HG02870 (cell line): Measurements from ENCODE around the gene EZR.

Experiments used
- ATAC-seq: cut with Tn5 transposase; IDR thresholded peaks from one replicate; pipeline ENCODE4 v1.9.1; 2021; ENCODE audit warnings: mild to moderate bottlenecking, moderate library complexity; ENCODE audit not compliant: unreplicated experiment

The EZR gene

DNA sequence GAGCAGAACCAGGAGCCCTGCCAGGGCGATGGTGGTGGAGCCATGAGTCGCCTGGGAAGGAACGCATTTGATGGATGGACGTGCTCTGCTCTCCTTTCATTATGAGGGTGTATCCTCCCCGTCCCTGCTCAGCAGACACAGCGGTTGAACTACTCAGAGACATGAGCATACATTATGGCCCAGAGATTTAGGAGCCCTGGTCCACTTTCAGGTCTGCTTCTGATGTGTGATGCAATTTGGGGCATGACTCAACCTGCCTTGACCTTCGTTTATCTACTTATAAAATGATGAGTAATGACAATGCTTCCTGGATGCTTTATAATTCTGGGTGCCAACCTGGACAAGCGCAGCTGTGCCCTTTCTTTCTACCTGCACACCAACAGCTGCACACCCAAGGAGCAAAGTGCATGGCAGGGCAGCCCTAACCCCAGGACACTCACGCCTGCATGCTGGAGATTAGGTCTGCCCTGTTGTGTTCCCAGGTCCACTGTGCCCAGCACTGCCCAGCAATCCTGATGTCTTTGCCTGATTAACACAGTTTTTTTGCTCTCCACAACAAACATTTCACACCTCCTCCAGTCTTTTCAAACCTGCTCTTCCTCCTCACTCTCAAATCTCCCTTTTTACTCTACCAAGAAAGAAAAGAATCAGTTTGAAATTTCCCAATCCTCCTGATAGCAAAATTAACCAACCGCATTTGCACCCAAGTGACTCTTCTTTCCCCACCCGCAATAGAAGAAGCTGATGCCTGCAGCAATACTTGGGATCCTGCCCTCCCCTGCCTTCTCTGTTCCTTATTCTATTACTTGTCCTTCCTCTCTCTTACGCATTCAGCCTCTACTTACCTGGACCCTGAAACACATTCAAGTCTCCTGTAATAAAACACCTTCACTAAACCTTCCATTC lies 81.2 kb downstream of the EZR start:
- no peak for ATAC-seq

DNA sequence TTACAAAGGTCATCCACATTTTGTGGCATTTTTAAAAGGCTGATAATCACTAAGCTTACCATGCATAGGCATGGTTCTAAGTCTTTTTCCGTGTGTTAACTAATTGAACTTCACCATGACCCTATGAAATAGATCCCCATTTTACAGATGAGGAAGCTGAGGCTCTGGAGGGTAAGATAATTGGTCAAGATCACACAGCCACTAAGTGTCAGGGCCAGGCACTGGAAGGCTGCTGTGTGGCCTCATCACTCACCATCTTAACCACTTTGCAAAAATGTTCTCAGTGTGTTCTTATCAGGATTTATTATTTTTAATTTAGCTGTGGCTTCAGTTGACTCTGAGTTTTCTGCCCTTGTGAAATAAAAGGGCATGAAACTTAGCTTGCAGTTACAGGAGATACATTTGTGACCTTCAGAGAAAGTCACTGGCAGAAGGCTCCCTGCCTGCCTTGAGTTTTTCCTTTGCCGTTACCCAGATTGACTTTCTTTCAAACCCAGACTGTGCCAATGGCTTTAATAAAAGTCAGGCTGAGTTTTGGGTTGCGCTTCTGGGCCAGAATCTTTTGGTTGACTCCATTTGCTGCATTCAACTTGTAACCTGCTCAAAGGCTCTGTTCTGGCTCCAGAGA lies 82.0 kb downstream of the EZR start:
- no peak for ATAC-seq

DNA sequence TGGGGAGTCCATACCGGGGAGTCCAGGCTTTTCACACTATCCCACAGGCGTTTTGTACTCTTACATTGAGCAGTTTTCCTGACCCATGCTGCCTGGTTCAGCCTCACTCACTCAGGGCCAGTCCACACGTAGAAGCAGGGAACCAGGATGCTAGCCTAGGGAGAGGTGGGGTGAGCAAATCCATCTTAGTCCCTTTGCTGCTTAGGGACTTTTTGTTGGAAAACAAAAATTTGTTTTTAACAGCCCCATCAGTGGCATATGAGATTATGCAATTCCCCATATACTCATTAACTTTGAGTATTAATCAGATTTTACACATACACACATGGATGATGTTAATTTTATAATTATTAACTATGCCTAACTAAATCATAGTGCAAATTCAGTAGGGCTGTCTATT lies 84.2 kb downstream of the EZR start:
- no peak for ATAC-seq

DNA sequence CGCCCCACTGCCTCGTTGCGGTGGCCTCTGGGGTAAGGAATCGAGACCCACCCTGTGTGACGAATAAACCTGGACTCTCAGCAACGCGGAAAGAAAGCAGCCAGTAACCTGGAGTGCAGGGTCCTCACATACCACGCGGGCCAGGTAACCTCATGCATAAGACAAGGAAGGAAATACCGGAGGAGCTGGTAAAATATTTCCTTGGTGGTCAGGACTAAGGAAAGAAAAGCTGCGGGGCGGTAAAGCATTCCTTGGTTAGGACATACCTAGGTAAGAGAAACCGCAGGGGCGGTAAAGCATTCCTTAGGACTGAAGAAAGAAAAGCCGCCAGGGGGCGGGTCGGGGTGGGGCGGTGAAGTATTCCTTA lies 88.6 kb downstream of the EZR start:
- no peak for ATAC-seq

DNA sequence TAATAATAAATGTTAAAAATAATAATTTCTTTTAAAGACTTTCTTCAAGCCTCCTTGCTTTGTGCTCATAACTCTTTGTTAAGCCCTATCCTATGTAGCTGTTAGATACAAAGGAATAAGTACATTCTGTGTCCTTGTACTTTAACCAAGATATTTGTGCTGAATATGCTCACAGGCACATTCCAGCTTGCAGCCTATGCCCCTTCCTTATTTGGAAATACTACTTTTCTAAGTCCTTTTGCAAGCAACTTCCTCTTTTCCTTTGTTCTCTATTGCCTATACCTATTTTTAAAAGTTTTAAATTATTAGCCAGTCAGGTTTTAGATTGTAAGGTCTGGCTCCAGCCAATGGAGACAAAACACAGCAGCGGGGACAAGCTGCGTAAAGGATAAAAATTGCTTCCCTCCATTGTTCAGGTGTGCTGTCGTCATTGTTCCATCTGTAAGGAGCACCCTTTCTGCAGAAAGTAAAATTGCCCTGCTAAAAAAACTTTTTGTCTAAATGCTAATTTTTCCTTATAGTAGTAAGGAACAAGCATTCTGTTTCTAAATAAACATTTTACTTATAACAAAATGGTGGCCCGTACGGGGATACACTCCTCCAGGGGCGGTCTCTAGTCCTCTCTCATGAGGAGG lies 89.1 kb downstream of the EZR start:
- ATAC-seq = no peak

DNA sequence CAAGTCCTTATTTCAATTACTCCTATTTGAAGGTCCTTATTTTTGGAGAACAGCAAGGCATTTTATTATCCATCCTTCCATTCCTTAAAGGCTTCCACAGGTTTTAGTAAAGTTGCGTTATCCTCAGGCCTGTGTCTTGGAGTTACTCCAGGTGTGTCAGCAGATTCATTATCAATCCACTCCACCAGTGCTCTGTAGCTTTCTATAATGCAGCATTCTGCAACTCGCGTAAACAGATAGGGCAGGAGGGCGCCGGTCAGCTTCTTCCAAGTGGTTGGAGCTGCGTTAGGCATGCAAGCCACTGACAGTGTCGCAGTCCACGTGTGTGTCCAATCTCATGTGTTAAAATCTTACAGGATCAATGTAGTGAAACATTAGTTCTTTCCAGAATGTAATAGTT lies 93.5 kb downstream of the EZR start:
- ATAC-seq = no peak

DNA sequence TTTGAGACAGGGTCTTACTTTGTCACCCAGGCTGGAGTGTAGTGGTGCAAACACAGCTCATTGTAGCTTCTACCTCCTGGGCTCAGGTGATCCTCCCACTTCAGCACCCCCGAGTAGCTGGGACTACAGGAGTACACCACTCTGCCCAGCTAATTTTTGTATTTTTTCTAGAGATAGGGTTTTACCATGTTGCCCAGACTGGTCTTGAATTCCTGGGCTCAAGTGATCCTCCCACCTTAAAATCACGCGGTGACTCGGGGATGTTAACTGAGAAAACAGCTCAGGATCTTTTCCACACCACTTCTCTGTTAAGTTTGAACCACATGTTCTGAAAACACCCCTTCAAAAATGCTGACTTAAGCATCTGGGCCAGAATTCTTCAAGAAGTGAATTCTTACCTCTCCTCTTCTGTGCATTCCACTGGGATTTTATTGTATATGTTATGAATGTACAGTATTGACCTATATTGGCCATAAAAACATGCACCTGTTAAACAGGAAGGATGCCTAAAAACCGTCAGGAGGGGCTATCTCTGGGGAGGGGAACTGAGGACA lies 96.9 kb downstream of the EZR start:
- ATAC-seq = no peak

DNA sequence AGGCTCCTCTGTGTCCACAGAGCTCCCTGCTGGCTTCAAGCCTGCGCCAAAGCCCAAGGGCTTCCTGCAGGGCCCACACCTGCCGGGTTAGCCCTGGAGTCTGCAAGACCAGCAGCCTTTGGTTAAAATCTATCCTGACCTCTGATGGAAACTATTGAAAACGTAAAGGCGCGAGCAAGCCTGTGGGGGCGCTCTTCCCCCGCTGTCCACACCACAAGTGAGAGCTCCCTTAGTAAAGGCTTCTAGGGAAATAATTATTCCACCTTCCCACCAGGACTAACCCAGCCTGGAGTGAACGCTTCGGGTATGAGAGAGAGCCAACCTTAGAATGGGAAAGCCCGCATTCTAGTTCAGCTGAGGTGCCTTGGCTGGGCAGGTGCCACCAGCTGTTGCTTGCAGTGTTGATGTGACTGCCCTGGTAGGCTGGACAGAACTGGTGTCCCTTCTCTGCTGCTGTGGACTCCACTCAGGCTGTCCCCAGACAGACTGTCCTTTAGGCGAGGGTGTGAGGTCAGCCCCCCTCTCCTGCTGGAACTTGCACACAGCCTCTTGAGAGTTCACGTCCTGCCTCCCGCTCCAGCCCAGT lies 100.6 kb downstream of the EZR start:
- no peak for ATAC-seq

DNA sequence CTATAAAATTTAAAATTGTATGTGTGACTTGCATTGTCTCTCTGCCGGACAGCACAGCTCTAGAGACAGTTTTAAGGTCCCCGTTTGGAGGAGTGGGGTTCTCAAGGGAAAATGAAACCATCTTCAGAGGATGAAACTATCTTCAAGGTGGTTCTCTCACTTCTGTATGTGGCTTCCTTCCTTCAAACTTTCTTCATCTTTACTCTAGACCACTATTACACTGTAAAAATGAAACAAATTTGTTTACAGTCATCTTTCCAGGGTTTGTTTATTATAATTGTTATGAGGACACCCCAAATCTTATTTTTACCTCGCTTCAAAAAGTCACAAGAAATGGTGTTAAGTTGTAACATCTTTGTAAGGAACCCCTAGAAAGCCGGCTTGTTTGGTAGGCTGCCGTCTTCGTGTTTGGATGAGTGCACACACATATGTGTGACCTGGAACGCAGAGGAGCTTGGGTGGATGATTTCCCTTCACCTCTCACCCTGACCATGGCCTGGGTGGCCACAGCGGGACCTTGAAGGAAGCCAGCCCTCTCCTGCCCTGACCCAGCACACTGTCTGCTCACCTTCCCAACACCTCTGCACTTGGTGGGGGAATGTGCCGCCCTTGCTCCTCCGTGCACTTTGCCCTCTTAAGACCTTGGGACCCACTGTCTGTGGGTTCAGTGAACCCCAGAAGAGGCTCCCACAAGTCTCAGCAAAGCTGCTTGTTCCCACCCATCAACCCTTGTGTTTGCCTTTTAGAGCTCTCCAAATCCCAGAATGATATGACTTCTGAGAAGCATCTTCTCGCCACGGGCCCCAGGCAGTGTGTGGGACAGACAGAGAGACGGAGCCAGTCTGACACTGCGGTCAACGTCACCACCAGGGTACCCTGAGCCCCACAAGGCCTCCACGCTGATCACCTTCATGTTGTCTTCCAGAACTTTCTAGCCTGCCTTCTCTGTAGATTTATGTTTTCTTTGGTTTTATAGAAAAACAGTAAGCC lies 101.5 kb downstream of the EZR start:
- ATAC-seq = peak; percentile 56
